ENCODE data around the gene NUDT14.

Gene NUDT14

DNA sequence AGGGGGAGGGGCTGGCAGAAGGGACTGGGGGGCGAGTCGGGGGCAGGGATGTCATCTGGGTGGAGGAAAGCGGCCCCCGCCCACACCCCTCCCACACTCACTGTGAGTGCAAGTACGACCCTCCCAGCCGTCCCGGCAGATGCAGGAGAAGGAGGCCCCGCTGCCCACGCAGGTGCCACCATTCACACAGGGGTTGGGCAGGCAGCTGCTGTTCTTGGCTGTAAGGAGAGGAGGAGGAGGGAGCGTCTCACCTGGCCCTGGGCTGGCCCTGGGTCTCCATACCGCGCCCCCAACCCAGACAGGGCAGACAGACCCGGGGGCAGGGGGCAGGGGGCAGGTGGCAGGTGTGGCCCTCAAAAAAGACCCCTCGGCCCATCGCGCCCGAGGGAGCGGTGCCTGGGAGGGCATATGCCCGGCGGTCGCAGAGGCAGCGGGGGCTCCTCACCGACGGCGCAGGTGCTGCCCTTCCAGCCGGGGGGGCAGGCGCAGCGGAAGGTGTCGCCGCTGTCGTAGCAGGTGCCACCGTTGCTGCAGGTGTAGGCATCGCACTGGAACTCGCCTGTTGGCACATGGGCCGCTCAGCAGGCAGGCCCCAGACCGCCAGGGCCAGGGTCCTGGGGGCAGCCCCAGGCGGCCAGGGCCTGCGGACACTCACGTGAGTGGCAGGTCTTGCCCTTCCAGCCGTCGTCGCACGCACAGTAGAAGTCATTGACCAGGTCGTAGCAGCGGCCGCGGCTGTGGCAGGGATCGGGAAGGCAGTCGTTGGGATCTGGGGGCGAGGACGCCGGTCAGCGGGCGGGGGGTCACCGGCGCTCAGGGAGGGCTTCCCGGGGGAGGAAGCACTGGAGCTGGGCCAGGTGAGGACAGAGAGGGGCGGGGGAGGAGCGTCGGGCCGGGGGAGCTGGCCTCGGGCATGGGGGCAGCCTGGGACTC lies 33.2 kb downstream of the NUDT14 start:
- Histone ChIP-seq H3K4me3 (ENCODE audit: low read length) (no peak overlapping the region), H3K4me1 (ENCODE audit: low read length) (no peaks in the 10 kb centered on the region), H2AFZ (ENCODE audit: low read depth, low read length) (no peak overlapping the region), H3K9me3 (ENCODE audit: insufficient read depth, low read length) (no peaks in the 10 kb centered on the region), H3K4me2 (ENCODE audit: low read length) (no peak overlapping the region), H3K79me2 (ENCODE audit: low read length) (no peaks in the 10 kb centered on the region), H4K20me1 (ENCODE audit: insufficient read depth, low read length) (no peaks in the 10 kb centered on the region), H3K36me3 (replicated peaks; ENCODE audit: low read depth, low read length) (no peaks in the 10 kb centered on the region), H3K27me3 (ENCODE audit: low read depth, low read length) (no peaks in the 10 kb centered on the region), H3K27ac (ENCODE audit: low read length) (no peak overlapping the region), H3K9ac (ENCODE audit: low read length) (no peak overlapping the region)
- no peak for TF ChIP-seq EZH2phosphoT487 (IDR thresholded peaks at IDR 0.05; ENCODE audit: low read depth)
- TF ChIP-seq CTCF (IDR thresholded peaks at IDR 0.05; ENCODE audit: low read depth, low read length) = no peak

GRCh38 chr14:105146976-105147635 lies 34.0 kb downstream of the NUDT14 start:
- Histone ChIP-seq H4K20me1 (ENCODE audit: insufficient read depth, low read length) (no peaks in the 10 kb centered on the region), H3K9ac (ENCODE audit: low read length) (no peak overlapping the region), H2AFZ (ENCODE audit: low read depth, low read length) (no peak overlapping the region), H3K27me3 (ENCODE audit: low read depth, low read length) (no peaks in the 10 kb centered on the region), H3K27ac (ENCODE audit: low read length) (no peak overlapping the region), H3K9me3 (ENCODE audit: insufficient read depth, low read length) (no peaks in the 10 kb centered on the region), H3K4me3 (ENCODE audit: low read length) (no peak overlapping the region), H3K36me3 (replicated peaks; ENCODE audit: low read depth, low read length) (no peaks in the 10 kb centered on the region), H3K79me2 (ENCODE audit: low read length) (no peaks in the 10 kb centered on the region), H3K4me1 (ENCODE audit: low read length) (no peaks in the 10 kb centered on the region), H3K4me2 (ENCODE audit: low read length) (no peak overlapping the region)
- TF ChIP-seq CTCF (IDR thresholded peaks at IDR 0.05; ENCODE audit: low read depth, low read length) = no peak
- no peak for TF ChIP-seq EZH2phosphoT487 (IDR thresholded peaks at IDR 0.05; ENCODE audit: low read depth)

DNA sequence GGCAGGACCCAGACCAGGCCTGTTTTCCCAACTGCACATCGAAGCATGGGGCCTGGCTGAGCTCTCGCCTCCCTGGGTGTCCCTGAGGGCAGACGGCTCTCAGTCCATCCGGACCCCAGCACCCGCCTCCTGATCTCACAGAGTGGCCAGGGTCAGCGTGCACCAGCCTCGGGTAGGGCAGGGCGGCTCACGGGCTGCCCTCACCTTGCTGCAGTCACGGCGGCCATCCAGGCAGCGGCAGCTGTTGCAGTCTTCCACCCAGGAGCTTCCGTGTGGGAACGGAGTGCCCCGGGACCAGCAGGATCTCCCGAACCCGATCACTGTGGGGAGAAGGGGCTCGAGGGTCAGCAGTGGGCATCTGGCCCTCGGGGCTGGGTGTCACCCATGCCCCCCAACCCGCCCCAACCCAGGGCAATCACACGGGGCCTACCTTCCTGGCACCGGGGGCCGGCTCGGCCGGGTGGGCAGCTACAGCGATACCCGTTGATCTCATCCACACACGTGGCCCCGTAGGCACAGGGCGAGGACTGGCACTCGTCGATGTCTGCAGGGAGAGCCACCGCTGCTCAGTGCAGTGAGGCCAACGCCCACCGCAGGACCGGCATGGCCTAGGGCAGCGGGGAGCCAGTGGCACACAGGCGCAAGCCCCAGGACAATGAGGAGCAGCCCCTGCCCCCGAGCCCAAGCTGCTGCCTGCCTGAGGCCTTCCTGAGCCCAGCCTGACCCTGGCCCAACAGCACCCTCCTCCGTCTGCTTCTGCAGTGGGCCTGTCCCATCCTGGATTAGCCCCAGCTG lies 34.7 kb downstream of the NUDT14 start:
- no peaks in the 10 kb centered on the region for H3K79me2 ChIP-seq (ENCODE audit: low read length)
- H2AFZ ChIP-seq (ENCODE audit: low read depth, low read length) = no peak overlapping the region
- no peaks in the 10 kb centered on the region for H3K27me3 ChIP-seq (ENCODE audit: low read depth, low read length)
- no peak overlapping the region for H3K4me3 ChIP-seq (ENCODE audit: low read length)
- H3K9me3 ChIP-seq (ENCODE audit: insufficient read depth, low read length) = no peaks in the 10 kb centered on the region
- TF ChIP-seq EZH2phosphoT487 (IDR thresholded peaks at IDR 0.05; ENCODE audit: low read depth) = no peak
- no peak for TF ChIP-seq CTCF (IDR thresholded peaks at IDR 0.05; ENCODE audit: low read depth, low read length)
- no peaks in the 10 kb centered on the region for H3K36me3 ChIP-seq (replicated peaks; ENCODE audit: low read depth, low read length)
- no peak overlapping the region for H3K4me2 ChIP-seq (ENCODE audit: low read length)
- H3K27ac ChIP-seq (ENCODE audit: low read length) = no peak overlapping the region
- H4K20me1 ChIP-seq (ENCODE audit: insufficient read depth, low read length) = no peaks in the 10 kb centered on the region
- no peaks in the 10 kb centered on the region for H3K4me1 ChIP-seq (ENCODE audit: low read length)
- no peak overlapping the region for H3K9ac ChIP-seq (ENCODE audit: low read length)

All from OCI-LY3 (cell line).